SJSA1 (cell line): ENCODE measurements around the gene TMEM229A. TPM values are rescaled to one million over a fixed set of nuclear protein-coding genes. Genes with fewer than 3 reads are reported as not detected.

Source experiments
- total RNA-seq: library from RNA; depleted of rRNA; stranded (reverse); fragments of >200 nt; shearing (Covaris generic); gene quantifications from 2 replicates; pipeline ENCODE4 v1.2.3, GENCODE V29; 2014; rRNA removed

The TMEM229A gene
- total RNA-seq, 1 experiment from 2014 or later = not detected

Other genes with a start within 250 kb of the TMEM229A start
- not detected in 2 replicates for gene HYAL4, start 187.9 kb downstream of the TMEM229A start, total RNA-seq
- not detected in 2 replicates for gene SPAM1, start 107.8 kb downstream of the TMEM229A start, total RNA-seq